LHCN-M2 (cell line): ENCODE measurements around the gene D2HGDH. TPM values are rescaled to one million over a fixed set of nuclear protein-coding genes. Genes with fewer than 3 reads are reported as not detected.
"Not testable (repeated sequence)": the region's sequence is repeated elsewhere in the genome, so short reads cannot be mapped to it uniquely, and the experiment has no call there.

Experiments used
- DNase-seq: peaks from one replicate; pipeline ENCODE4 v3.0.0-alpha.2; 2012; ENCODE audit warnings: low read depth
- total RNA-seq: library from RNA; depleted of rRNA; stranded (reverse); fragments of >200 nt; gene quantifications from 2 replicates; pipeline ENCODE4 v1.2.3, GENCODE V29; 2014

Gene D2HGDH
- total RNA-seq, 1 experiment from 2014 or later, result 12.7 TPM

DNA sequence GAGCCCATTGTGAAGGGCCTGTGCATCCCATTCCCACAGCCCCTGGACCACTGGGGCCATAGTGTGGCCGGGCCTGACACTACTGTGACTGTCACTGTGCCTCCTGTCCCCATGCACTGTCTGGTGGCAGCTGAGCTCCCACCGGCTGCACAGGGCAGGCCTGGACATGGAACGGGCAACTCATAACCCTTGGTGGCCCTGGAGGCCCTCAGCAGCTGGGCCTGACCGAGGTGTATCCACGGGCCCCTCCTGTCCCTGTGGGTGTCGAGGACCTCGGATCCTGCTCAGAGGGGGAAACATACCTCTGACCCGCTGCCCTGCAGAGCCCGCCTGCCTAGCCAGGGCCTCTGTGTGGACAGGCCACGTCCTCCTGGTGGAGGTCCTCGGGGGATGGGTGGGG is 34.4 kb downstream of the D2HGDH start:
- DNase-seq, result no peak

GRCh38 chr2:241769819-241770184 is 35.4 kb downstream of the D2HGDH start:
- DNase-seq, result no peak

- DNase-seq, result no peak
These were observed 35.9 kb downstream of the D2HGDH start for GRCh38 chr2:241770185-241770935.

DNA sequence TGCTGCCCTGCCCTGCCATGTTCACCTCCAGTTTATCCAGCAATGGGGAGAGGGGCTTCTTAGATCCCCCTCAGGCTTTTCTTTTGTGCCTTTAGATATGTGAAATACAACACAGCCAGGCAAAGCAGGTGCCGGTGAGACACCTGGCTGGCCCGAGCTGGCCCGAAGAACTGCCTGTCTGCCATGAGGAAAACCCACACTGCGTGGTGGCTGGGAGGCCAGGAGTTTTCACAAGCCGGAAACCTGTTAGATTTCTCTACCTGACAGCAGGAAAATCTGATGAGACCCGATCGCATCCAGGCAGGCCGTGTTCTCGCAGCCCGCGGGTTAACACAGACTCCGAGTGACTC is 36.5 kb downstream of the D2HGDH start:
- no peak for DNase-seq

GRCh38 chr2:241771286-241772062 is 37.0 kb downstream of the D2HGDH start:
- DNase-seq, result no peak

GRCh38 chr2:241772063-241772499 is 37.7 kb downstream of the D2HGDH start:
- DNase-seq, result no peak

GRCh38 chr2:241773511-241774418 is 39.3 kb downstream of the D2HGDH start:
- DNase-seq, result no peak

DNA sequence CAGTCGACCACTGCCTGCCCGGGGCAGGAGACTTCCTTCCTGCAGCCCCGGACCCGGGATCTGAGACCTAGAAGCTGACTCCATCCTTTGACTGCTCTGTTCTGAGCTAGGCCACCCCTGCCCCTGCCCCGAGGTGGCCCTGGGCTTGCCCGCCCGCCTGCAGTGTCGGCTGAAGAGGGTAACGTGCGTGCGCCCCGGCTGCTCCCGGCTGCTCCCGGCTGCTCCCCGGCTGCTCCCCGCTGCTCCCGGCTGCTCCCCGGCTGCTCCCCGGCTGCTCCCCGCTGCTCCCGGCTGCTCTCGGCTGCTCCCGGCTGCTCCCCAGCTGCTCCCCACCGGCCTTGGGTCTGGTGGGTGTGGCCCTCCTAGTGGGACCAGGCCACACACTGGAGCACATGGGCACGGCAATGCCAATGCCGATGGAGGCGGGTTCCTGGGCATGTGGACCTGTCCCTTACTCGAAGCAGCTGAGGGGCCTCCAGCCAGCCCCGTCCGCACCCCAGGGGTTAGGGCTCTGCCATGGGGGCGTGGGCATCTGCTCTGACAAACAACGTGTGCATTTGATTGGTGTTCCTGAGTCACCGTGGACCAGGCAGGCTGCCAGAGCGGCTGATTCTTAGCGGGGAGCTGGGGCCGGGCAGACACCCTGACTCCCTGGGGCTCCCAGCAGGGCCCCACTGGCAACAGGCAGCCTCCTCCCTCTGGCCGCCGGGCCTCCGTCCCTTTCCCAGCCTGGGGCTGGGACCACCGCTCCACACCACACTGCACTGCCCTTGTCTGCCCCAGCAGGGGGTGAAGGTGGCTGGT is 40.2 kb downstream of the D2HGDH start:
- DNase-seq, result peak; percentile 79

DNA sequence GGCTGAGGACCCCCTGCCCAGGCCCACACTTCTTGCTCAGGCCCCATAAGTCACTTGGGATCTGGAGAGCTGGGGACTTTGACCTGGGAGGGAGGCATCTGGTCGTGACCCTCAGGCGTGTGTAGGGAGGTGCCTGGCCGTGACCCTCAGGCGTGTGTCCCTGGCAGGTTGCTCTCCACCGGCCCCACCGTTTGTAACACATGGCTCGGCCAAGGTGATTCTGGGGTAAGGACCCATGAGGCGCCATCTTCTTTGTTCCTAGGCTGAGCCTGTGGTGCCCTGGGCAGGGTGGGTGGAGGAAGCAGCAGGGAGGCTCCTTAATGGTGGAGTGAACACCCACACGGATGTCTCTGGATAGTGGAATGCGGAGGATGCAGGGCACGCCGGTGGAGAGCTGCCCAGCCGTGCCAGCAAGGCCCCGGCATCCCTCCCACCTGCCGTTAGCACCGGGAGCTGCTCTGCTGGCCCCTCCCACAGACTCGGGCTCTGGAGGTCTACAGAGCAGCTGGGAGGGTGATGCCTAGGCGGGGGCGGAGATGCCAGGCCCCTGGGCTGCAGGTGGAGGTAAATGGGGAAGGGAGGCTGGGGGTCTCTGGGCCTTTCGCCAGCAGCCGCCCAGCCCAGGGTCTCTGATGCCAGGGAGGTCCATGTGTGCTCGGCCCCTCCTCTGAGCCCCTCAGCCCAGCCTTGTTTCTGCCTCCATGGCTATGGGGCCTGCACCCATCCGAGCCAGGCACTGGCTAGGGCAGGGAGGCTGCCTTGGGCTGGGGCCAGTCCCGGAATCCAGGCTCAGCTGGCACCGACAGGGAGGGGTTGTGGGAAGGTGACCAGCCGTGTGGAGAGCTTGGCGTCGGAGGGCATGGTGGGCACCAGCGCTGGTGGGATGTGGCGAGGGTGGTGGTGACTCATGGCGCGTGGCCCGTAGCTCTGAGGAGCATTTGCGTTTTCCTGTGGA is 41.1 kb downstream of the D2HGDH start:
- no peak for DNase-seq

DNA sequence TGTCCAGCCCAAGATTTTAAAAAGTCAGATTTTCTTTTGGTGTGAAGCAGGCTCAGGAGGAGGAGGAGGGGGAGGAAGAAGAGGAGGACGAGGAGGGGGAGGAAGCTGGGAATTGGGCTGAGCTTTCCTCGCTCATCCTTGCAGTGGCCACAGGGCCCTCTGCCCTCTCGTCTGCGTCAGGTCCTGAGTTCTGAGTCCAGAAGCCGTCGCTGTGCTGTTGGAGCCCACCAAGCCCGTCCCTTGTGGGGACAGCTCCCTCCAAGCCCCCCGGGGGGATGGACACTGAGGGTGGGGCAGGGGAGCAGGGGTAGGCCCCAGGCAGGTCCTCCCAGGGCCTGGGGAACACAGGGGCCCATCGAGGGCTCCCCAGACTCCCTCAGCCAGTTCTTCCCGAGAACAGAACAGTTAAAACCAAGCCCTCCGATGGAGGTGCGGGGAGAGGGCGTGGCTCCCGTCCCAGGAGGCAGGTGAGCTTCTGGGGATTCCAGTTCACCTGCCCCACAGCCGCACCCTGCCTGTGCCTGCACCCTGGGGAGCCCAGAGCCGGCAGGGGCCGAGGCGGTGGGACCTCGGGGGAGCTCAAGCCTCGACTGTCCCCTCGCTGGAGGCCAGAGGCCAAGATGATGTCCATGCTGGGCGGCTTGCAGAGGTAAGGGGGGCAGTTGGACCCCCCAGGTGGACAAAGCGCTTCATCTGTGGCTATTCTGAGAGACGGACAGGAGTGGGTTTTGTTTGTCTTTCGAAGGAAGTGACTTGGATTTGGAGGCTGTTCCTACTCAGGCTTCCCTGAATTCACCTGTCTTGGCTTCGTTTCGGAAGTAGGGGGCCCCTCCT is 42.1 kb downstream of the D2HGDH start, which contains the start of gene GAL3ST2:
Gene GAL3ST2 (plus strand): TSS at position 487 of the 834 bp plus-strand sequence. CDS start 134 bp downstream, at position 621.
- DNase-seq, result no peak

GRCh38 chr2:241777170-241777685 is 42.8 kb downstream of the D2HGDH start:
- DNase-seq, result no peak

- DNase-seq, result no peak
These were observed 43.5 kb downstream of the D2HGDH start for GRCh38 chr2:241777686-241778627.

GRCh38 chr2:241780939-241781569 is 46.6 kb downstream of the D2HGDH start:
- no peak for DNase-seq

DNA sequence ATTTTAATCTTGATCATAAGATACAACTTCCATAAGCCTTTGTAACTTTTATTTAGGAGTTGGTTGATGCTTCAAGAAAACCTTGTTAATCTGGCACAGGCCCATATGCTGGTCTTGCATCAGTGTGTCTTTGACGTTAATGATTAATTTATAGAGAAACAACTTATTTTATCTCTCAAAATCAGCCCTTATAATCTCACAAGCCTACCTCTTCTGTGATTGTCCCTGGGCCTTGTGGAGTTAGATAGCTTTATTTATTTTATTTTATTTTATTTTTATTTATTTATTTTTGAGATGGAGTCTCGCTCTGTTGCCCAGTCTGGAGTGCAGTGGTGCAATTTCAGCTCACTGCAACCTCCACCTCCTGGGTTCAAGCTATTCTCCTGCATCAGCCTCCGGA is 47.6 kb downstream of the D2HGDH start:
- DNase-seq, result not testable (repeated sequence)

DNA sequence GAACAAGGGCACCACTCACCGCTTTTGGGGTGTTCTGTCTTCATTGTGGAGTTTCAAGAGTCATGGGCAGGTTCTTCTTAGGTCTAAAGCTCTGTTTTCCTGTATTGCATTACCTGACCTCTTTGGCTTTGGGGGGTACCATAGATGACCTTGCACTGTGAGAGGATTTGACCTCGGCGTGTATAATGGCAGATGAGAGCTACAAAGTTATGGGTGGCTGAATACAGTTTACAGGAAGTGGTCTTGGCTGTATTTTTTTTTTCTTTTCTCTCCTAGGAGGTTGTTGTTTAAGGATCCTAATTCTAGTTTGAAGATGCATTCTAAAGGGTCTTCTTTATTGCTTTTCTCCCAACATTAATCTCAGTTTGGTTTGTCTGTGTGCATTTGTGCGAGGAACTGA is 53.7 kb downstream of the D2HGDH start:
- DNase-seq, result no peak

GRCh38 chr2:241788572-241788971 is 54.1 kb downstream of the D2HGDH start:
- no peak for DNase-seq

GRCh38 chr2:241791385-241791784 is 57.0 kb downstream of the D2HGDH start:
- DNase-seq, result not testable (repeated sequence)
